Panc1 (cell line): ENCODE data around the gene APOBEC3F. TPM values are rescaled to one million over a fixed set of nuclear protein-coding genes. Genes with fewer than 3 reads are reported as not detected.
"Not testable (repeated sequence)": the region's sequence is repeated elsewhere in the genome, so short reads cannot be mapped to it uniquely, and the experiment has no call there.

Experiments
- ATAC-seq: fragments of 200-7000 bp; cut with Tn5 transposase; 2 replicates; pipeline ENCODE4 v1.9.1; 2020; ENCODE audit warnings: mild to moderate bottlenecking, moderate library complexity
- BruUV-seq: library from RNA; stranded (reverse); fragments of 400-500 nt; replicated peaks from 2 replicates; lab custom pipeline; 2021; lab: Mats Ljungman, UMichigan
- CTCF ChIA-PET: fragments of 300-600 bp; sonication (Branson Sonifier 250); formaldehyde crosslinking; loops from one replicate; lab custom pipeline; 2022; ENCODE audit warnings: antibody characterized with exemption; lab: Charles Lee
- POLR2A ChIA-PET: fragments of 300-600 bp; sonication (Branson Sonifier 250); formaldehyde crosslinking; loops from one replicate; lab custom pipeline; 2022; ENCODE audit warnings: antibody characterized with exemption; lab: Charles Lee
- DNase-seq: peaks from one replicate; pipeline ENCODE4 v3.0.0-alpha.2; 2010; ENCODE audit warnings: low read depth, low spot score
- H3K27ac ChIP-seq: 2 replicates; pipeline ENCODE4 v1.5.1; 2011; ENCODE audit warnings: mild to moderate bottlenecking, low read length, inconsistent platforms
- H3K27me3 ChIP-seq: fragments of 200-500 bp; sonication (Bioruptor generic); 2 replicates; pipeline ENCODE4 v1.6.0; 2014; ENCODE audit warnings: low read length, inconsistent platforms; ENCODE audit not compliant: control insufficient read depth, insufficient read depth
- H3K36me3 ChIP-seq: fragments of 200-500 bp; sonication (Bioruptor generic); 2 replicates; pipeline ENCODE4 v1.5.1; 2014; ENCODE audit warnings: inconsistent platforms, mild to moderate bottlenecking, low read length, moderate library complexity; ENCODE audit not compliant: control insufficient read depth, insufficient read depth
- H3K4me1 ChIP-seq: 2 replicates; pipeline ENCODE4 v1.5.1; 2011; ENCODE audit warnings: inconsistent platforms, mild to moderate bottlenecking, low read length, moderate library complexity; ENCODE audit not compliant: control insufficient read depth, insufficient read depth
- H3K4me3 ChIP-seq, 2 experiments: 2 replicates each; pipeline ENCODE4 v1.5.1; 2011 to 2012; ENCODE audit warnings: low read depth in 2 of 2, low read length in 2 of 2, mild to moderate bottlenecking in 2 of 2, inconsistent platforms in 1 of 2, moderate library complexity in 1 of 2
- H3K9me3 ChIP-seq: fragments of 200-500 bp; sonication (Bioruptor generic); 2 replicates; pipeline ENCODE4 v1.5.1; 2014; ENCODE audit warnings: low read depth, mild to moderate bottlenecking, inconsistent platforms, low read length, moderate library complexity; ENCODE audit not compliant: control insufficient read depth, insufficient read depth
- POLR2AphosphoS5 ChIP-seq: IDR thresholded peaks from 2 replicates; pipeline ENCODE4 v1.6.1; 2012; ENCODE audit warnings: mild to moderate bottlenecking, low read depth, low read length, moderate library complexity
- SIN3A ChIP-seq: IDR thresholded peaks from 2 replicates; pipeline ENCODE4 v1.6.1; 2012; ENCODE audit warnings: low read depth, mild to moderate bottlenecking, low read length, moderate library complexity, borderline replicate concordance; ENCODE audit not compliant: insufficient read depth
- TCF7L2 ChIP-seq: IDR thresholded peaks from 2 replicates; pipeline ENCODE4 v1.6.1; 2011; ENCODE audit warnings: mild to moderate bottlenecking, low read depth, low read length, inconsistent platforms
- in situ Hi-C: cut with HindIII; loops from 2 replicates; pipeline ENCODE4 v1.10.0; 2016; ENCODE audit warnings: low sequenced_read_pairs, low pct_unique_long_range_greater_than_20kb
- intact Hi-C: fragments of 100-400 bp; cut with micrococcal nuclease; formaldehyde crosslinking; loops from one replicate; pipeline ENCODE4 v1.10.0; 2022; ENCODE audit not compliant: unreplicated experiment
- total RNA-seq: library from RNA; stranded (reverse); gene quantifications from one replicate; pipeline ENCODE4 v1.2.1, GENCODE V29; 2021; ENCODE audit not compliant: unreplicated experiment
- TF ChIP-seq, protein P1 (sequence below): fragments of 450-650 bp; IDR thresholded peaks from 2 replicates; pipeline ENCODE4 v1.5.1; 2017; ENCODE audit warnings: mild to moderate bottlenecking
- TF ChIP-seq, protein P2 (sequence below), 2 experiments: IDR thresholded peaks; 2 replicates each; pipeline ENCODE4 v1.6.1; 2011 to 2012; ENCODE audit warnings: low read depth in 2 of 2, control low read depth in 1 of 2, low read length in 1 of 2, mild to moderate bottlenecking in 1 of 2, moderate library complexity in 1 of 2; ENCODE audit not compliant: insufficient read depth in 1 of 2

The APOBEC3F gene
- total RNA-seq, 1 experiment from 2014 or later: 7.7 TPM

DNA sequence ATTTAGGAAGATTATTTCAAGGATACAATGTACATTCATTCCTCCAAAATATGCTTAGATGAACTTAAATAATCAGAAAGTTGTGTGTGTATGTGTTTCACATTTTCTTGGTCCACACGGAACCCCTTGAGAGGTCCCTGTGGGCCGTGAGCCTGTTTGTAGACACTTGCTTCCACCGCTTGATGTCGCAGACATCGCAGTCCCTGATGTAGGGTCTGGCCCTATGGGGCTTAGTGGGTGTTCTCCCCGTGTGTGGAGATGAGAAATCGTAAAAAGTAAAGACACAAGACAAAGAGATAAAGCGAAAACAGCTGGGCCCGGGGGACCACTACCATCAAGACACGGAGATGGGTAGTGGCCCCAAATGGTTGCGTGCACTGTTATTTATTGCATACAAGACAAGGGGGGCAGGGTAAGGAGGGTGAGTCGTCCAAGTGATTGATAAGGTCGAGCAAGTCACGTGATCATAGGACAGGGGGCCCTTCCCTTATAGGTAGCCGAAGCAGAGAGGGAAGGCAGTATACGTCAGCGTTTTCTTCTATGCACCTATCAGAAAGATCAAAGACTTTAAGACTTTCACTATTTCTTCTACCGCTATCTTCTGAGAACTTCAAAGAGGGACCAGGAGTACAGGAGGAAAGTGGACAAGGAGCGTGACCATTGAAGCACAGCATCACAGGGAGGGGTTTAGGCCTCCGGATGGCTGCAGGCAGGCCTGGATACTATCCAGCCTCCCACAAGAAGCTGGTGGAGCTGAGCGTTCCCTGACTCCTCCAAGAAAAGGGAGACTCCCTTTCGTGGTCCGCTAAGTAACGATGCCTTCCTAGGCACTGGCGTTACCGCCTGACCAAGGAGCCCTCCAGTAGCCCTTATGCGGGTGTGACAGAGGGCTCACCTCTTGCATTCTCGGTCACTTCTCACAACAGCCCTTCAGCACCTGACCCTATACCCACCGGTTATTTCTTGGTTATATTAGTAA is 27.8 kb upstream of the APOBEC3F start:
- DNase-seq (no peak), ATAC-seq (no peak)
- in situ Hi-C loops: no loop called here
- Histone ChIP-seq H3K4me3 (no peak overlapping the region), H3K36me3 (no peaks in the 10 kb centered on the region; the same call in 1 of the 2 replicates), H3K9me3 (no peaks in the 10 kb centered on the region), H3K27ac (no peak overlapping the region), H3K27me3 (no peaks in the 10 kb centered on the region), H3K4me1 (peaks cover 2% of the 10 kb centered on the region; the same call in 1 of the 2 replicates)
- TF ChIP-seq, protein P1, sequence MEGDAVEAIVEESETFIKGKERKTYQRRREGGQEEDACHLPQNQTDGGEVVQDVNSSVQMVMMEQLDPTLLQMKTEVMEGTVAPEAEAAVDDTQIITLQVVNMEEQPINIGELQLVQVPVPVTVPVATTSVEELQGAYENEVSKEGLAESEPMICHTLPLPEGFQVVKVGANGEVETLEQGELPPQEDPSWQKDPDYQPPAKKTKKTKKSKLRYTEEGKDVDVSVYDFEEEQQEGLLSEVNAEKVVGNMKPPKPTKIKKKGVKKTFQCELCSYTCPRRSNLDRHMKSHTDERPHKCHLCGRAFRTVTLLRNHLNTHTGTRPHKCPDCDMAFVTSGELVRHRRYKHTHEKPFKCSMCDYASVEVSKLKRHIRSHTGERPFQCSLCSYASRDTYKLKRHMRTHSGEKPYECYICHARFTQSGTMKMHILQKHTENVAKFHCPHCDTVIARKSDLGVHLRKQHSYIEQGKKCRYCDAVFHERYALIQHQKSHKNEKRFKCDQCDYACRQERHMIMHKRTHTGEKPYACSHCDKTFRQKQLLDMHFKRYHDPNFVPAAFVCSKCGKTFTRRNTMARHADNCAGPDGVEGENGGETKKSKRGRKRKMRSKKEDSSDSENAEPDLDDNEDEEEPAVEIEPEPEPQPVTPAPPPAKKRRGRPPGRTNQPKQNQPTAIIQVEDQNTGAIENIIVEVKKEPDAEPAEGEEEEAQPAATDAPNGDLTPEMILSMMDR: no peak
- no peak for TF ChIP-seq TCF7L2
- no peak for TF ChIP-seq SIN3A
- TF ChIP-seq, protein P2, sequence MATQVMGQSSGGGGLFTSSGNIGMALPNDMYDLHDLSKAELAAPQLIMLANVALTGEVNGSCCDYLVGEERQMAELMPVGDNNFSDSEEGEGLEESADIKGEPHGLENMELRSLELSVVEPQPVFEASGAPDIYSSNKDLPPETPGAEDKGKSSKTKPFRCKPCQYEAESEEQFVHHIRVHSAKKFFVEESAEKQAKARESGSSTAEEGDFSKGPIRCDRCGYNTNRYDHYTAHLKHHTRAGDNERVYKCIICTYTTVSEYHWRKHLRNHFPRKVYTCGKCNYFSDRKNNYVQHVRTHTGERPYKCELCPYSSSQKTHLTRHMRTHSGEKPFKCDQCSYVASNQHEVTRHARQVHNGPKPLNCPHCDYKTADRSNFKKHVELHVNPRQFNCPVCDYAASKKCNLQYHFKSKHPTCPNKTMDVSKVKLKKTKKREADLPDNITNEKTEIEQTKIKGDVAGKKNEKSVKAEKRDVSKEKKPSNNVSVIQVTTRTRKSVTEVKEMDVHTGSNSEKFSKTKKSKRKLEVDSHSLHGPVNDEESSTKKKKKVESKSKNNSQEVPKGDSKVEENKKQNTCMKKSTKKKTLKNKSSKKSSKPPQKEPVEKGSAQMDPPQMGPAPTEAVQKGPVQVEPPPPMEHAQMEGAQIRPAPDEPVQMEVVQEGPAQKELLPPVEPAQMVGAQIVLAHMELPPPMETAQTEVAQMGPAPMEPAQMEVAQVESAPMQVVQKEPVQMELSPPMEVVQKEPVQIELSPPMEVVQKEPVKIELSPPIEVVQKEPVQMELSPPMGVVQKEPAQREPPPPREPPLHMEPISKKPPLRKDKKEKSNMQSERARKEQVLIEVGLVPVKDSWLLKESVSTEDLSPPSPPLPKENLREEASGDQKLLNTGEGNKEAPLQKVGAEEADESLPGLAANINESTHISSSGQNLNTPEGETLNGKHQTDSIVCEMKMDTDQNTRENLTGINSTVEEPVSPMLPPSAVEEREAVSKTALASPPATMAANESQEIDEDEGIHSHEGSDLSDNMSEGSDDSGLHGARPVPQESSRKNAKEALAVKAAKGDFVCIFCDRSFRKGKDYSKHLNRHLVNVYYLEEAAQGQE (IDR thresholded peaks at IDR 0.05; ENCODE audit: insufficient read depth in 1 of 2, low read depth in 2 of 2, low read length in 1 of 2): no peak
- TF ChIP-seq POLR2AphosphoS5: no peak
- no TSS peak for BruUV-seq
- ChIA-PET CTCF (no interaction called here), POLR2A (no interaction called here)
- intact Hi-C loops: no loop called here

DNA sequence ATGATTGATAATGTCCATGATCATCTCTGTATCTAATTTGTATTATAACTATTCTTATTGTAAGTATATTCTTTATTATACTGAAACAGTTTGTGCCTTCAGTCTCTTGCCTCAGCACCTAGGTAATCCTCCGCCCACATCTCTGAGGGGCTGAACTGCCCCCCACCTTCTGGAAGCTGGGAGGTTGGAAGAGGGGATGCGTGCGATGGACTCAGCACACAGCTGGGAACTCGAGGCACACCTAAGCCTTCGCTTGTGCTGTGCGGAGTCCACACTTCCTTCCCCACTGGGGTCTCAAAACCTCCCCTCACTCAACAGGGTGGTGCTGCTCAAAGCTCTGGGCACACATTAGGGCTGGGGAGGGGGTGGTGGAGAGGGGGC is 27.1 kb upstream of the APOBEC3F start:
- H3K4me1 ChIP-seq, intact Hi-C loops, BruUV-seq, DNase-seq, CTCF ChIA-PET, H3K9me3 ChIP-seq, H3K27me3 ChIP-seq, H3K4me3 ChIP-seq, H3K36me3 ChIP-seq, POLR2A ChIA-PET, in situ Hi-C loops: not testable (repeated sequence)
- peak overlapping the region; percentile 34; the same call in 1 of the 2 replicates for H3K27ac ChIP-seq
- ATAC-seq: peak; percentile 6; the same call in 1 of the 2 replicates
